Raji (cell line): ENCODE data around the gene ATAD3A.

Source experiments
- POLR2A ChIP-seq: IDR thresholded peaks from 2 replicates; pipeline ENCODE4 v1.6.1; 2011; ENCODE audit warnings: low read depth, low read length, control low read depth; ENCODE audit not compliant: insufficient read depth

ATAD3A gene

DNA sequence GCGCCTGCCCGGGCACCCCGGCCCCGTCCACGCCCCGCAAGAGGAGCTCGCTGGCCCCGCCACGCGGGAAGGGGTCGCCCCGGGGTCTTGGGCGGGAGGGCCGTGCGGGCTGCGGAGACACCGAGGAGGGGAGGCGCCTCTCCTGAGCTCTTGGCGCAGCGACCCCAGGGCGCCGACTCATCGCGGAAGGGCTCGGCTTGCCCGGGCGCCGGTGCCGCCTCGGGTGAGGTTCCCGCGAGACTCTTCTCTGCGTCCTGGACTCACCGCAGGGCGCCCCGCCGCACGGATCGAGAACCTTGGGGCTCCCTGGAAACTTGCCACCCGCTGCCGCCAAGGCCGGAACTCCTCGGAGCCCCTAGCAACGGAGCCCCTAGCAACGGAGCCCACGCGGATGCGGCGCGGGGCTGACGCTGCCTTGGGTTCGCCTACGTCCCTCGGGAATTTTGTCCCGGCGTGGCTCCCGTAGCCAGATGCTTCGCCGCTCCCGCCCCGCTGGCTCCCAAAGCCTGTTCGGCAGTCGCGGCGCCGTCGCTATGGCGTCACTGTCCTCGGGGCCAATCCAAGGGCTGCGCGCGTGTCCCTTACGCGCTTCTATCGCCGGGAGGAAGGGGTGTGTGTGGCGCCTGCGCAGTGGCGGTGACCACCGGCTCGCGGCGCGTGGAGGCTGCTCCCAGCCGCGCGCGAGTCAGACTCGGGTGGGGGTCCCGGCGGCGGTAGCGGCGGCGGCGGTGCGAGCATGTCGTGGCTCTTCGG is at the start of gene ATAD3A:
ATAD3A (plus strand) TSS at position 630 of the 753 bp plus-strand sequence; CDS start at position 737, 107 bp downstream.
- TF ChIP-seq POLR2A, result peak; percentile 93

DNA sequence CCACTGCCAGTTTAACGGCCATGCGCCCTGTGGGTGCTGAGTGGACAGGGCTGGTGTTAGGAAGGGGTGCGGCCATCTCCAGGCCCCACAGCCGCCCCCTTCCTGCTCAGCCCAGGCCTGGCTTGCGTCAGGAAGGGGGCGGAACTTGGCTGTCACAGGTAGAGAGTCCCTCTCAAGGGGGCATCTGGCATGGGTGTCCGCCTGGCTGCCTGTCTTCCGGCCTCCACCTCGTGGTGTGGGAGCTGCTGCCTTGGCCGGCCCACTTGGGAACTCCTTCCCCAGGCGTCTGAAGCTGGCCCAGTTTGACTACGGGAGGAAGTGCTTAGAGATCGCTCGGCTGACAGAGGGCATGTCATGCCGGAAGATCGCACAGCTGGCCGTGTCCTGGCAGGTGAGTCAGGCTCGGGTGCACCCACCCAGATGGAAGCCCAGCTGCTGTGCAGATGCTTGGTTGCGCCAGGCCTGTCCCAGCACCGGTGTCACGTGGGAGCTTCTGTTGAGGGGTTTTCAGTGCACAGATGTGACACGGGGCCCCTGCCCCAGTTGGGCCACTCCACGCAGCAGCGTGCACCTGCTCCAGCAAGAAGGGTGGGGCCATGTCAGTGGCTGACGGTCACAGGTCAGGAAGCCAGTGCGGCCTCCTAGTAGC is 49.5 kb upstream of the ATAD3A start:
- no peak for TF ChIP-seq POLR2A

DNA sequence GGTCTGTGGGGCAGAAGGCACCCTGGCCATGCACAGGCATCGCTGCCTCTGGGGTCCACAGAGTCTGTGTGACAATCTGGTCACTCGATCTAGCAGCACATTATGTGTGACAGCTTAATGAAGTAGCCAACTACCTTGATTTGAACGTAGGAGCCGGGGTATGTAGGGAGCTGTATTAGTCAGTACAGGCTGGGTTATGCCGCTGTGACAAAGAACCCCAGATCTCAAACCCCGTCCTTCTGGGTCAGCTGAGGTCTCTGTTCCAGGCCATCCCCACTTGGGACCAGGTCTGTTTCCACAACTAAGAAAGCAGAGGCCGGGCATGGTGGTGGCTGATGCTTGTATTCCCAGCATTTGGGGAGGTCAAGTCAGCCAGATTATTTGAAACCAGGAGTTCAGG is 48.6 kb upstream of the ATAD3A start:
- TF ChIP-seq POLR2A, result no peak

DNA sequence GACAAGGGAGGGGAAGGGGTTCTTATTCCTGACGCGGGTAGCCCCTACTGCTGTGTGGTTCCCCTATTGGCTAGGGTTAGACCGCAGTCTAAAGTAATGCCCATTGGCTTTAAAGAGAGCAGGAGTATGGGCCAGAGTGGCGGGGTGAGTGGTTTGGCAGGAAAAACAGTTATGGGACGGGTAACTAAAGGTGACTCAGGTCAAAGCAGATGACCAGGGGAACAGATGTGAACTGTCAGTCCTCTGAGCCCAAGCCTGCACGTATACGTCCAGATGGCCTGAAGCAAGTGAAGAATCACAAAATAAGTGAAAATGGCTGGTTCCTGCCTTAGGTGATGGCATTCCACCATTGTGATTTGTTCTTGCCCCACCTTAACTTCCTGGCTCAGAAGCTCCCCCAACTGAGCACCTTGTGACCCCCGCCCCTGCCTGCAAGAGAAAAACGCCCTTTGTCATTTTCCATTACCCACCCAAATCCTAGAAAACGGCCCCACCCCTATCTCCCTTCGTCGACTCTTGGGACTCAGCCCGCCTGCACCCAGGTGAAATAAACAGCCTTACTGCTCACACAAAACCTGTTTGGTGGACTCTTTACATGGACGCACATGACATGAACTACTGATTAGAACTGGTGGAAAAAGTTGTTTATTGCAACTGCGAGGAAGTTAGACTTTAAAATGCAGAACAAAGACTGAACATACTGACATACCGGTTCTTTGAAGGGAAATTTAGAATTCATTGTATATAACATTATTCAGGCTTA is 41.2 kb upstream of the ATAD3A start:
- TF ChIP-seq POLR2A, result no peak

DNA sequence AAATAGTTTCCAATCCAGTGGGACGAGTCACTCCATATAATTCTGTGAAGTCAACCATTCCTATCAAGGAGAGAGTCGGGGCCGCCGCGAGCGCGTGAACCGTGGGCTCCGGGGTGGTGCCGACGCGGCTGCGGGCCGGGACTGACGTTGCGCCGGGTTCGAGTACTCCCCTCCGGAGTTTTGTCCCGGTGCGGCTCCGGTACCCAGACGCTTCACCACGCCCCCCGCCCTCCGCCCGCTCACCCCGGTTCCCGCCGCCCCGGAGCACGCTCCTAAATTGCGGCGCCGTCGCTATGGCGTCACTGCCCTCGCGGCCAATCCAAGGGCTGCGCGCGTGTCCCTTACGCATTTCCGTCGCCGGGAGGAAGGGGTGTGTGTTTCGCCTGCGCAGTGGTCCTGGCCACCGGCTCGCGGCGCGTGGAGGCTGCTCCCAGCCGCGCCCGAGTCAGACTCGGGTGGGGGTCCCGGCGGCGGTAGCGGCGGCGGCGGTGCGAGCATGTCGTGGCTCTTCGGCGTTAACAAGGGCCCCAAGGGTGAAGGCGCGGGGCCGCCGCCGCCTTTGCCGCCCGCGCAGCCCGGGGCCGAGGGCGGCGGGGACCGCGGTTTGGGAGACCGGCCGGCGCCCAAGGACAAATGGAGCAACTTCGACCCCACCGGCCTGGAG is 40.4 kb upstream of the ATAD3A start, which contains the start of gene ATAD3B:
ATAD3B (plus strand) TSS at position 377 of the 664 bp plus-strand sequence; CDS start at position 497, 120 bp downstream.
- TF ChIP-seq POLR2A, result peak; percentile 90

DNA sequence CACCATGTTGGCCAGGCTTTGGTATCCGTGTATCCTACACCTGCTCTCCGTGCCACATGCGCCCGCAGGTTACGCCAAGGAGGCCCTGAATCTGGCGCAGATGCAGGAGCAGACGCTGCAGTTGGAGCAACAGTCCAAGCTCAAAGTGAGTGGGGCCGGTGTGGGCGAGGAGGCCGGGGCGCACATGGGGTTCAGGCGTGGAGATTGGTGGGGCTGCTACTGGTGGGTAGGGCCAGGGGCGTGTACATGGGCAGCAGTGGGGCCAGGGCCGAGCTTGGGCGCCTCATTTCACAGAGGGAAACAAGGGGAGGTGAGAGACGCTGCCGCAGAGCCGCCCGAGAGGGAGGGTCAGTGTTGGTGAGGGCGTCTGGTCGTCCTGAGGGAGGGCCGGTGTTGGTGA is 34.8 kb upstream of the ATAD3A start:
- TF ChIP-seq POLR2A, result no peak

DNA sequence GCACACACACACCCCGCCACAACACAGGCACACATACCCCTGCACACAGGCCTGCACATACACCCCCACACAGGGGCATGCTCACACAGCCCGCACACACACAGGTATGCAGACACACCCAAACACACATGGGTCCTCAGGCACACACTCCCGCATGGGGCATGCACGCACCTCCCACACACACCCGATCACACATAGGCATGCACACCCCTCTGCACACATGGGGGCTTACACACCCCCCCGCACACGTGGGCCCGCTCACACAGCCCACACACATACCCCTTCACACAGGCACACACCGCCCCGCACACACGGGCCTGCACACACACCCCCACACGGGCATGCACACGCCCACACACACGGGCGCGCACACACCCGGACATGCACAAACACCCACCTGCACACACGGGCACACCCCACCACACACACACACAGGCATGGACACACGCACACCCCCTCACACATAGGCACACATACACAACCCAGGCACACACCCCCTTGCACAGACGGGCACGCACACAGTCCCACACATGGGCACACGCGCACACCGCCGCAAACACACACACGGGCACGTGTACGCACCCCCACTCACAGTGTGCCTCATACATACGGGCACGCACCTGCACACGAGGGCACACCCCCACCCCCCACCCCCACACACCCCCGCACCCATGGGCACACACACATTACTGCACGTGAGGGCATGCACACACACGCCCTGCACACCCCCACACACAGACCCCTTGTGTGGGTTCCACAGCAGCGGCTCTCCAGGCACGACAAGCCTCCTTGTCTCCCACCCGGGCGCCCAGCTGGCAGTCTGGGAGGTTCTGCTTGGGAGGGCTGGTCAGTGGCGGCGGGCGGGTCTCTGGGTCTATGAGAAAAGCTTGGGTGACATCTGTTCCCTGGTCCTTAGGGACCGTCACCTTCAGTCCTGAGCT is 32.1 kb upstream of the ATAD3A start:
- no peak for TF ChIP-seq POLR2A

DNA sequence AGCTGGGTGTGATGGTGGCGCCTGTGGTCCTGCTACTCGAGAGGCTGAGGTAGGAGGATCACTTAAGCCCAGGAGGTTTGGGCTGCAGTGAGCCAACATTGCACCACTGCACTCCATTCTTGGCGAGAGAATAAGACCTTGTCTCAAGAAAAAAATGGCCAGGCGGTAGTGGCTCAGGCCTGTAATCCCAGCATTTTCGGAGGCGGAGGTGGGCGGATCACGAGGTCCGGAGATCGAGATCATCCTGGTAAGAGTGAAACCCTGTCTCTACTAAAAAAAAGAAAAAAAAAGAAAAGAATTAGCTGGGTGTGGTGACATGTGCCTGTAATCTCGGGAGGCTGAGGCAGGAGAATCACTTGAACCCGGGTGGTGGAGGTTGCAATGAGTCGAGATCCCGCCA is 29.1 kb upstream of the ATAD3A start:
- no peak for TF ChIP-seq POLR2A

DNA sequence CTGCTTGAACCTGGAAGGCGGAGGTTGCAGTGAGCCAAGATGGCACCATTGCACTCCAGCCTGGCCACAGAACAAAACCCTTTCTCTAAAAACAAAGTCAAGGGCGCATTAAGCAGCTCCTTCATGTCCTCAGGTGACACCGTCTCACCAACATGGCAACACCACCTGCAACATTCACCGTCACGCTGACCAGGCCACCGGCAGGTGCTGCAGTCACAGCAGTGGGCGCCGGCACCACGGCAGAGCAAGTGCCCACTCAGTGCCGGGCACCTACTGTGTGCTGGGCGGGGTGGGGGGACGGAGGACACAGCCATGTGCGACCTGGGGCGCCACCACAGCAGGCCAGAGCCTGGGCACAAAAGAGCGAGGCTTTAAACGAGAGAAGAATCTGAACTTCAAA is 28.2 kb upstream of the ATAD3A start:
- no peak for TF ChIP-seq POLR2A

DNA sequence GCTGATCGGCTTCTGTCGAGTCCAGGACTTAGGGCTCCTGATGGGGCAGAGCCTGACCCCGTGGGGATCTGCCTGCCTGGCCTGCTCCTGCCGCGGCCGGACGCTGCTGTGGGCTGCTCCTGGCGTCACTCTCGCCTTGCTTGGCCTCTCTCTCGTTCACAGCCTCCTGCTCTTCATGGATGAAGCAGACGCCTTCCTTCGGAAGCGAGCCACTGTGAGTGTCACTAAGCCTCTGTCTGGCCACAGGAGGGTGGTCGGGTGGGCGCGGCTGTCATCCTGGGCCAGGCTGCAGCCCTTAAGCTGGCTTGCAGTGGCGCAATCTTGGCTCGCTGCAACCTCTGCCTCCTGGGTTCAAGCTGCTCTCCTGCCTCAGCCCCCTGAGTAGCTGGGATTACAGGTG is 24.3 kb upstream of the ATAD3A start:
- TF ChIP-seq POLR2A, result no peak

DNA sequence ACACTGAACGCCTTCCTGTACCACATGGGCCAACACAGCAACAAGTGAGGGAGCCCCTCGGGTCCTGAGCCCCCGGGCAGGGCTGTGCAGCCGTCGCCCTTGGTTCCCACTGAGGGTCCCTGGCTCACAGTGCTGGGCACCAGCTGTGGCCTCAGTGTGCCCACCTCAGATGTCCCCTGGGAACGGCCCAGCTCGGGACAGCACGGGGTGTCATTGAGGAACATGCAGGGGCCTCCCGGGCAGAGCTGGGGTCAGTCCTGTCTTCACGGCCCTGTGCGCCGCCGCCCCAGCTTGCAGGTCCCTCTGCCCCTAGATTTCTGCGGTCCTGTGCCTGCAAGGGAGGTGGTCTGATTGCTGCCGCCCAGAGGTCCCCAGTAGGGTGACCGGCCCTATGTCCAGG is 22.7 kb upstream of the ATAD3A start:
- TF ChIP-seq POLR2A, result no peak

DNA sequence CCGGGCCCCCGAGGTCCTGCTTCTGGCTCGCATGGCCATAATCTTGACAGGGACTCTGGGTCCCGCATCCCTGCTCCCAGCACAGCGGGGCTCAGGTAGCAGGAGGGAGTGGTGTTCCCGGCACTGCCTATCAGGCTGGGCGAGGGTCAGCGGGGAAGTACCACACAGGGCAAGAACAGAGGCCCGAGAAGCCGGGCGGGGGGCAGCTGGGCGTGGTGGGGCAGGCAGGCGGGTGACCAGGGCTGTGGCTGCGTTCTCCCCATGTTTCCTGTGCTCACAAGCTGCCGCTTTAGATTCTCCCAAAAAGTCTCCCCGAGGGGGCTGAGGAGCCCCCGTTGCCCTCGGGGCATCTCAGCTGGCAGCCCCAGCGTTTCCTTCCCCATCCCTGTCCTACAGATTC is 22.1 kb upstream of the ATAD3A start:
- no peak for TF ChIP-seq POLR2A

DNA sequence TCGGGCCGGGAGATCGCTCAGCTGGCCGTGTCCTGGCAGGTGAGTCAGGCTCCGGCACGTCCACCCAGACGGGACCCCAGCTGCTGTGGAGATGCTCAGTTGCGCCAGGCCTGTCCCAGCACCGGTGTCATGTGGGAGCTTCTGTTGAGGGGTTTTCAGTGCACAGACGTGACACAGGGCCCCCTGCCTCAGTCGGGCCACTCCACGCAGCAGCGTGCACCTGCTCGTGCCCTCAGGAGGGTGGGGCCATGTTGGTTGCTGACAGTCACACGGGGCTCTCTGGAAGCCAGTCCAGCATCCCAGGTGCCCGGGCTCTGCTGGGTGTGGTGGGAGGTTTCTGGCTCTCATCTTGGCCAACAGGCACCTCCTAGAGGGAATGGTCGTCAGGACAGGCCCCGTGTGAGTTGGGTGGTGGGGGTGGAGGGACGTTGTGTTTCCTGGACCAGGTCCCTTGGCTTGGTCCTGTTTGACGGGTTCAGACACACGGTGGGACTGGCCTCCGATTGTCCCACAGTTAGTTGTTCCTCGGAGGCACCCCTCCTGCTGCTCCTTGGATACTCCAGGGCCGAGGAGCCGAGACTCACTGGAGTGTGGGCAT is 21.2 kb upstream of the ATAD3A start:
- no peak for TF ChIP-seq POLR2A

DNA sequence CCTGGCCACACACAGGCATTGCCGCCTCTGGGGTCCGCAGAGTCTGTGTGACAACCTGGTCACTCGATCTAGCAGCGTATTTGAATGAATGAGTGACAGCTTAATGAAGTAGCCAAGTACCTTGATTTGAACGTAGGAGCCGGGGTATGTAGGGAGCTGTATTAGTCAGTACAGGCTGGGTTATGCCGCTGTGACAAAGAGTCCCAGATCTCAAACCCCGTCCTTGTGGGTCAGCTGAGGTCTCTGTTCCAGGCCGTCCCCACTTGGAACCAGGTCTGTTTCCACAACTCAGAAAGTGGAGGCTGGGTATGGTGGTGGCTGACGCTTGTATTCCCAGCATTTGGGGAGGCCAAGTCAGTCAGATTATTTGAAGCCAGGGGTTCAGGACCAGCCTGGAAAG is 20.4 kb upstream of the ATAD3A start:
- TF ChIP-seq POLR2A, result no peak
